Endothelial cell of umbilical vein (primary cell): Measurements from ENCODE around the gene METTL6.

ENCODE experiments used
- POLR2A ChIP-seq: IDR thresholded peaks from 2 replicates; pipeline ENCODE4 v1.6.1; 2012; ENCODE audit warnings: low read depth, mild to moderate bottlenecking, control low read depth, low read length
- TF ChIP-seq, protein P1 (sequence below), 2 donors: IDR thresholded peaks; 1 replicate in 1 of 2; 2 replicates in 1 of 2; pipeline ENCODE4 v1.5.1; 2011; ENCODE audit warnings: low read length in 2 of 2, mild to moderate bottlenecking in 2 of 2, moderate library complexity in 2 of 2, control low read depth in 1 of 2, inconsistent platforms in 1 of 2, low read depth in 1 of 2; ENCODE audit not compliant: insufficient read depth in 1 of 2; ENCODE audit errors: extremely low read depth in 1 of 2

GRCh38 chr3:15458212-15458780 lies 31.0 kb upstream of the METTL6 start:
- TF ChIP-seq, protein P1, sequence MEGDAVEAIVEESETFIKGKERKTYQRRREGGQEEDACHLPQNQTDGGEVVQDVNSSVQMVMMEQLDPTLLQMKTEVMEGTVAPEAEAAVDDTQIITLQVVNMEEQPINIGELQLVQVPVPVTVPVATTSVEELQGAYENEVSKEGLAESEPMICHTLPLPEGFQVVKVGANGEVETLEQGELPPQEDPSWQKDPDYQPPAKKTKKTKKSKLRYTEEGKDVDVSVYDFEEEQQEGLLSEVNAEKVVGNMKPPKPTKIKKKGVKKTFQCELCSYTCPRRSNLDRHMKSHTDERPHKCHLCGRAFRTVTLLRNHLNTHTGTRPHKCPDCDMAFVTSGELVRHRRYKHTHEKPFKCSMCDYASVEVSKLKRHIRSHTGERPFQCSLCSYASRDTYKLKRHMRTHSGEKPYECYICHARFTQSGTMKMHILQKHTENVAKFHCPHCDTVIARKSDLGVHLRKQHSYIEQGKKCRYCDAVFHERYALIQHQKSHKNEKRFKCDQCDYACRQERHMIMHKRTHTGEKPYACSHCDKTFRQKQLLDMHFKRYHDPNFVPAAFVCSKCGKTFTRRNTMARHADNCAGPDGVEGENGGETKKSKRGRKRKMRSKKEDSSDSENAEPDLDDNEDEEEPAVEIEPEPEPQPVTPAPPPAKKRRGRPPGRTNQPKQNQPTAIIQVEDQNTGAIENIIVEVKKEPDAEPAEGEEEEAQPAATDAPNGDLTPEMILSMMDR (IDR thresholded peaks at IDR 0.05; ENCODE audit: extremely low read depth in 1 of 2, insufficient read depth in 1 of 2, low read depth in 1 of 2, low read length in 2 of 2) = no peak
- no peak for TF ChIP-seq POLR2A
